ENCODE data around the gene FCHSD2. TPM values are rescaled to one million over a fixed set of nuclear protein-coding genes. Genes with fewer than 3 reads are reported as not detected.
A peak's percentile ranks its signal among the peaks of the same experiment; 100 is the strongest.

FCHSD2 gene
- total RNA-seq, 2 experiments from 2014 or later, result 52.8 to 57.2 TPM

GRCh38 chr11:72823105-72823804 lies 318.9 kb downstream of the FCHSD2 start:
- Mint-ChIP-seq H3K27ac (no peak overlapping the region), H3K4me1 (peaks cover 26% of the 10 kb centered on the region), H3K4me3 (no peak overlapping the region), H3K36me3 (ENCODE audit: low read depth) (peaks cover 39% of the 10 kb centered on the region), H3K27me3 (no peaks in the 10 kb centered on the region), H3K9me3 (no peaks in the 10 kb centered on the region)
- ChIA-PET CTCF (interaction anchor here (1.3 to 2.7 kb wide), 4 partner anchors 9 to 41 kb away, joined by 3 to 9 read pairs (median 4); no protein-coding TSS in a partner anchor), POLR2A (no interaction called here)
- DNase-seq, result no peak

- Mint-ChIP-seq H3K27me3 (no peaks in the 10 kb centered on the region), H3K4me1 (peaks cover 23% of the 10 kb centered on the region), H3K36me3 (ENCODE audit: low read depth) (peaks cover 47% of the 10 kb centered on the region), H3K9me3 (no peaks in the 10 kb centered on the region), H3K4me3 (no peak overlapping the region), H3K27ac (no peak overlapping the region)
- DNase-seq, result peak; percentile 69
- ChIA-PET CTCF (interaction anchor here (1.3 to 2.7 kb wide), 4 partner anchors 9 to 40 kb away, joined by 3 to 9 read pairs (median 4); partner anchors contain the start of gene STARD10), POLR2A (no interaction called here)
Measured at GRCh38 chr11:72821920-72822799, 320.0 kb downstream of the FCHSD2 start.

- CTCF ChIA-PET, result interaction anchor here (1.5 to 2.7 kb wide), 3 partner anchors 8 to 27 kb away, joined by 3 to 9 read pairs (median 4); partner anchors contain the start of gene STARD10
- peaks cover 49% of the 10 kb centered on the region for H3K36me3 Mint-ChIP-seq (ENCODE audit: low read depth)
- no peaks in the 10 kb centered on the region for H3K27me3 Mint-ChIP-seq
Measured at GRCh38 chr11:72821221-72821919, 320.7 kb downstream of the FCHSD2 start.

DNA sequence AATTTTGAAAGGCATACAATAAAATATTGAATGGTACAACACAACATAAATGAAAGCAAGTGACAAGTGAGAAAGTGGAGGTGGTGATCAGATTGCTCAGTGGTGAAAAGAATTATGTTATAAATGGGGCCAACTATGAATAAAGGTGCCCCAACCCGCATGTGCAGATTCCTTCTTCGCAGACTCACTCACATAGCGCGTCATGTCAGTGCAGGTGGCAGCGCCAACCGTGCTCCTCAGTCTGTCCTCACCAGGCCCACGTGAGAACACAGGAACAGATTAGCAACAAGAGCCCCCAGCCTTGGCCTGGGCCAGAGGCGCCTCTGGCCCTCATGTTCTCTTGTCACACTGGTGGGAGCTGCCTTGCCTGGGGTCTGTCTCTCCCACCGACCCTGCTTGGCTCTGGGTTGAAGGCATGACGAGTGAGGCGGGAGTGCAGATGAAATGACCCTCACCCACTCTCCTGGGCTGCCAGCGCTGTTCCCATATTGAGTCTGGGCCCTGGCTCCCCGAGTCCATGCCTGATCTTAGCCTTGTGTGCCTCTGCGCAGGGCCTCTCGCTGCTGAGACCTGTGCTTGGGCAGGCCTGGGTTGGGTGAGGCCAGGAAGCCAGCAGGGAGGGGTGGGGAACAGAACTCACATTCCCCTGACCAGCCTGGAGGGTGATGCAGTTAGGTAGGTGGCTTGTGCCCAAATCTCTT lies 321.5 kb downstream of the FCHSD2 start:
- DNase-seq, result no peak
- Mint-ChIP-seq H3K4me3 (no peak overlapping the region), H3K4me1 (peaks cover 30% of the 10 kb centered on the region), H3K9me3 (no peaks in the 10 kb centered on the region), H3K27ac (no peak overlapping the region), H3K36me3 (ENCODE audit: low read depth) (peaks cover 54% of the 10 kb centered on the region), H3K27me3 (no peaks in the 10 kb centered on the region)
- ChIA-PET POLR2A (no interaction called here), CTCF (interaction anchor here (1.5 to 2.7 kb wide), 2 partner anchors 8 to 27 kb away, joined by 3 to 9 read pairs; partner anchors contain the start of gene STARD10)

More at GRCh38 chr11:72821221-72821919, 320.7 kb downstream of the FCHSD2 start:
- H3K4me3 Mint-ChIP-seq, result no peak overlapping the region
- POLR2A ChIA-PET, result no interaction called here
- H3K27ac Mint-ChIP-seq, result no peak overlapping the region
- H3K4me1 Mint-ChIP-seq, result peaks cover 22% of the 10 kb centered on the region
- no peak for DNase-seq
- H3K9me3 Mint-ChIP-seq, result no peaks in the 10 kb centered on the region

DNA sequence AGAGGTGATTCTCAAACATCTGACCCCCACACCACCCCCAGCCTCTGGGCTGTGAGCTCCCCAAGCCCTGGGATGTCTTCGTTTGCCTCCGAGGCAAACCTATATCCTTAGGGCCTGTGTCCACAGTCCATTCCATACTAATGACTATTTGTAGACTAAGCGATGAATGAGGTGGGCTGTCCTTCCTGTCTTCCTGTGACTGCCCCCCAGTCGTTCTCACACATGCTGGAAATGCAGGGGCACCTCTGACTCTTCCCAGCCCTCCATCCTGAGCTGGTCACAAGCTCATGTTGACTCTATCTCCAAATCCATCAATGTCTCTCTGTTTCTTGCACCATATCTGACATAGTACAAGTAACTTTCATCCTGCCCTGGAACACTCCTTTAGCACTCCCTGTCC lies 323.1 kb downstream of the FCHSD2 start:
- Mint-ChIP-seq H3K27me3 (no peaks in the 10 kb centered on the region), H3K4me3 (no peak overlapping the region), H3K4me1 (peaks cover 26% of the 10 kb centered on the region), H3K36me3 (ENCODE audit: low read depth) (peaks cover 50% of the 10 kb centered on the region), H3K9me3 (no peaks in the 10 kb centered on the region), H3K27ac (peak overlapping the region; percentile 6)
- ChIA-PET CTCF (interaction anchor here (0.6 to 1.5 kb wide), 4 partner anchors 11 to 950 kb away, joined by 3 to 4 read pairs (median 4); partner anchors contain the start of gene STARD10), POLR2A (interaction anchor here (0.9 kb wide), 1 partner anchor 9 kb away, joined by 3 read pairs; no protein-coding TSS in a partner anchor)
- DNase-seq, result no peak

DNA sequence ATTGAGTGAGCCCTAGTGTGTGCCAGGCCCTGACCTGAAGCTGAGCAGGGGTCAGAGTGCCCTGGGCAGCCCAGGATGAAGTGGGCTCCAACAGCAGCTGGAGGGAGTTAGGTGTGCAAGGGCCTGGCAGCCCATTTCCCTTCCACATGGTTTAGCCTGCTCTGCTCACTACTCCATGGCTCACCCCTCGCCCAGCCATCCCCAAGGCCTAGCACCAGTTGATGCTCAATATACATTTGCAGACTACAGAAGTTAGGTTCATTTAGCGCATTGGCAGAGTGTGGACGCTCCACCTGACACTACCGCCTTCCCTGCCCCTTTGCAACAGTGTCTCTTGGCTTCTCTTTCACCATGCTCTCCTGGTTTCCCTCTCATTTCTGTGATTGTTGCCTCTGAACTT lies 324.2 kb downstream of the FCHSD2 start:
- H3K27ac Mint-ChIP-seq, result no peak overlapping the region
- POLR2A ChIA-PET, result no interaction called here
- H3K4me3 Mint-ChIP-seq, result peak overlapping the region; percentile 1
- no peaks in the 10 kb centered on the region for H3K9me3 Mint-ChIP-seq
- H3K36me3 Mint-ChIP-seq (ENCODE audit: low read depth), result peaks cover 46% of the 10 kb centered on the region
- CTCF ChIA-PET, result interaction anchor here (0.6 to 1.6 kb wide), 3 partner anchors 10 to 93 kb away, joined by 3 to 5 read pairs (median 3); no protein-coding TSS in a partner anchor
- H3K27me3 Mint-ChIP-seq, result no peaks in the 10 kb centered on the region
- peaks cover 29% of the 10 kb centered on the region for H3K4me1 Mint-ChIP-seq
- no peak for DNase-seq

DNA sequence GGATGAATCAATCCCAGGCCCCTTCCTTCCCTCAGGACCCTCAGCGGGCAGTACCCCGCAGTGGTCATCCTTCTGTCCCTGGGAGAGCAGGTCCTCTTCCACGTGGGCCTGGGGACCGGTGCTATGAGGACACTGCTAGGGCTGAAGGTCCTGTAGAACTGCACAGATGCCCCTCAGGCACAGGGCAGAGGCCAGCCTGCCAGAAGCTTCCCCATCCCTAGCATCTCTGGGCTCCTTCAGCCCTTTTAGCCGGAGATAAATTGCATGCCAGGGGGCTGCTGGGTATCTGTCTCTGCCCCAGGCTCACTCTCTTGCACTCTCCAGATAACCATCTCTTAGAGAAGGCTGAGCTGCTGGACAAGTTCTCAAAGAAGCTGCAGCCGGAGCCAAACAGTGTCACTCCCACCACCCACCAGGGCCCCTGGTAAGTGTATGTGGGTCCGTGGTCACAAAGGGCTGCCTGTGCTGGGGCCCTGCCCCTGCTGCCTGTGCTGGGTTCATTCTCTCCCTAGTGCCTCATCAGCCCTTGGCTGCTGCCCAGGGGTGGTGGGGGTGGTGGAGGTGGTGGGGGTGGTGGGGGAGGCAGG lies 325.6 kb downstream of the FCHSD2 start:
- Mint-ChIP-seq H3K4me3 (peak overlapping the region; percentile 100), H3K27ac (peak overlapping the region; percentile 99), H3K36me3 (ENCODE audit: low read depth) (peaks cover 53% of the 10 kb centered on the region), H3K4me1 (peaks cover 41% of the 10 kb centered on the region), H3K9me3 (no peaks in the 10 kb centered on the region), H3K27me3 (no peaks in the 10 kb centered on the region)
- POLR2A ChIA-PET, result no interaction called here
- CTCF ChIA-PET, result interaction anchor here (0.9 to 1.6 kb wide), 7 partner anchors 11 to 361 kb away, joined by 3 to 6 read pairs (median 4); partner anchors contain the start of gene STARD10
- DNase-seq, result no peak

DNA sequence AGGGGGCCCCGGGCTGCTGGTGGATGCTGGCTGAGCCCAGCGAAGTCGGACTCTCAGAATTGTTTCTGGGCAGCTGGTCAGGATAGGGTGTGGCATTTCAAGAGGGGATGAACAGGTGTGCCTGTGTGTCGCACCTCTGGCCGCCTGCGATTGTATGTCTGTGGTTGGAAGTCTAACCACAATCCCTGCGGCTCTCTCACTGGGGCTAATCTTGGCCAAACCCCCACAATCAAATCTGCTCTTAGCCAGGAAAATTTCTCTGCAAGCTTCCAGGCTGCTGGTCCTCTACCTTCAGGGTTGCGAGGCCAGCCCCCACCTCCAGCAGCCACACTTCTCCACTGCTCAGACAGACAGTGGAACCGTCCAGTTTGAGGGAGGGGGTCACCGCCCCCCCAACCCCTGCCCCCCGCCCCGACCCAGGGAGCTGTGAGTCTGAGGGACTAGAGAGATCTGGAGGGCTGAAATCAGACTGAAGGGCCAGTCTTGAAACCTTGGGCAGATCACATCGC lies 327.0 kb downstream of the FCHSD2 start:
- H3K4me1 Mint-ChIP-seq, result peaks cover 49% of the 10 kb centered on the region

DNA sequence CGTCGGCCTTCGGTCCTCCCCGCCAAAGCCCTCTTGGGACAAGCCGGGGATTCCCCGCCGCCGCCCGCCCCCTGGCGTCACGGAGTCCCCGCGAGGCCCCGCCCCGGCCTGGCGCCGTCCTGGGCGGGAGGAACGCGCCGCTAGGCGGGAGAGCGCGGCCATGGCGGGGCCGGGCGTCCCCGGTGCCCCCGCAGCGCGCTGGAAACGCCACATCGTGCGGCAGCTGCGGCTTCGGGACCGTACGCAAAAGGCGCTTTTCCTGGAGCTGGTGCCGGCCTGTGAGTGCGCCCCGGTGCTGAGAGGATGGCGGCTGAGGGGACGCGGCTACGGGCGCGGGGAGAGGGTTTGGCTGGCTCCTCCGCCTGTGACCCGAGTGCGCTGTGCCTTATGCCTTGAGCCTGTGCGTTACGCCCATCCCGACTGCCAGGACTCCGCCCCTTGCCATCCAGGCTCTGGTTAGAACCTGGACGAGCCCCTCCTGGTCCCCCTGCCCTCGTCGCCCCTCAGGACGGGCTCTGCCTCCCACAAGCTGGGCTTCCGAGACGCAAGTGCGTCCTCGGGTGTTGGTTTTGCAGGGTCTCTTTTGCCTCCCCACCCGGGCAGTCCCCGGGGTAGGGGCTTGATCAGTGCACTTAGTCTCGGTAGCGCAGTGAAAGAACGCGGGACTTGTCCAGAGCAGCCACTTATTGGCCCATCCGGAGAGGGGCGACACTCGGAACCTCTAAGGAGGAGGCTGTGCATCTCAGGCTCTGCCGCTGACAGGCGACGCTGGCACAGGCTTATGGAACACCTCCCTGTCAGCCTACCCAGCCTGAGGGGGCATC lies 327.6 kb downstream of the FCHSD2 start, which contains the start of gene ATG16L2:
TSS of gene ATG16L2 (plus strand) at position 126 of the 824 bp plus-strand sequence. CDS start at position 161, 35 bp downstream.
- CTCF ChIA-PET, result interaction anchor here (1.5 to 6.0 kb wide), 4 partner anchors 20 to 89 kb away, joined by 4 to 52 read pairs (median 6); partner anchors contain the start of gene STARD10
- Mint-ChIP-seq H3K9me3 (no peaks in the 10 kb centered on the region), H3K27me3 (no peaks in the 10 kb centered on the region), H3K4me3 (peak within 1 kb of the TSS; percentile 100), H3K36me3 (ENCODE audit: low read depth) (peaks cover 54% of the 10 kb centered on the region), H3K27ac (peak within 1 kb of the TSS; percentile 99), H3K4me1 (peaks cover 52% of the 10 kb centered on the region)
- DNase-seq, result peak; percentile 88
- POLR2A ChIA-PET, result interaction anchor here (0.7 to 1.2 kb wide), 2 partner anchors 89 to 91 kb away, joined by 3 to 5 read pairs; no protein-coding TSS in a partner anchor

More for the DNA sequence above, 327.0 kb downstream of the FCHSD2 start:
- H3K9me3 Mint-ChIP-seq, result no peaks in the 10 kb centered on the region
- peak overlapping the region; percentile 100 for H3K4me3 Mint-ChIP-seq
- H3K36me3 Mint-ChIP-seq (ENCODE audit: low read depth), result peaks cover 54% of the 10 kb centered on the region
- DNase-seq, result no peak
- ChIA-PET CTCF (interaction anchor here (1.1 to 1.6 kb wide), 5 partner anchors 12 to 90 kb away, joined by 4 to 6 read pairs (median 5); partner anchors contain the start of gene STARD10), POLR2A (interaction anchor here (0.7 to 1.2 kb wide), 3 partner anchors 21 to 91 kb away, joined by 3 to 5 read pairs (median 4); partner anchors contain the start of gene STARD10)
- H3K27me3 Mint-ChIP-seq, result no peaks in the 10 kb centered on the region
- H3K27ac Mint-ChIP-seq, result peak overlapping the region; percentile 99

GRCh38 chr11:72813740-72814285 lies 328.3 kb downstream of the FCHSD2 start:
- POLR2A ChIA-PET, result interaction anchor here (1.0 kb wide), 1 partner anchor 20 kb away, joined by 5 read pairs; the partner anchor contains the start of gene STARD10
- Mint-ChIP-seq H3K4me1 (peaks cover 49% of the 10 kb centered on the region), H3K27ac (peak overlapping the region; percentile 97), H3K27me3 (no peaks in the 10 kb centered on the region), H3K9me3 (no peaks in the 10 kb centered on the region), H3K4me3 (peak overlapping the region; percentile 95), H3K36me3 (ENCODE audit: low read depth) (peaks cover 51% of the 10 kb centered on the region)
- peak; percentile 80 for DNase-seq
- CTCF ChIA-PET, result interaction anchor here (0.5 to 6.0 kb wide), 13 partner anchors 8 to 364 kb away, joined by 3 to 52 read pairs (median 5); partner anchors contain the start of gene STARD10

Data from activated CD4-positive, alpha-beta T cell treated with anti-CD3 and anti-CD28 coated beads, Interleukin-2, amount 10 ng/mL, durations not matched to agents 7 days and 5 days (primary cell).